BE2C (cell line): ENCODE results near the gene NCEH1.

Experiments used
- DNase-seq: peaks from one replicate; pipeline ENCODE4 v3.0.0-alpha.2; 2020
- H3K27me3 ChIP-seq: fragments of 250-450 bp; sonication (Bioruptor Pico); 2 replicates; pipeline ENCODE4 v1.5.1; 2020; ENCODE audit warnings: mild to moderate bottlenecking
- H3K36me3 ChIP-seq: fragments of 250-450 bp; sonication (Bioruptor Pico); 2 replicates; pipeline ENCODE4 v1.5.1; 2020; ENCODE audit warnings: mild to moderate bottlenecking
- H3K4me1 ChIP-seq: fragments of 250-450 bp; sonication (Bioruptor Pico); 2 replicates; pipeline ENCODE4 v1.5.1; 2020
- H3K4me3 ChIP-seq: 2 replicates; pipeline ENCODE4 v1.5.1; 2011; ENCODE audit warnings: low read depth, low read length
- H3K9me3 ChIP-seq: fragments of 250-450 bp; sonication (Bioruptor Pico); 2 replicates; pipeline ENCODE4 v1.5.1; 2020
- CTCF ChIP-seq: IDR thresholded peaks from 2 replicates; pipeline ENCODE4 v1.5.1; 2012; ENCODE audit warnings: mild to moderate bottlenecking, low read depth, low read length

Gene NCEH1

GRCh38 chr3:172659246-172660002 is 51.4 kb downstream of the NCEH1 start:
- no peak overlapping the region for H3K4me3 ChIP-seq

GRCh38 chr3:172658344-172659245 is 52.3 kb downstream of the NCEH1 start:
- Histone ChIP-seq H3K4me1 (no peaks in the 10 kb centered on the region), H3K27me3 (no peaks in the 10 kb centered on the region), H3K4me3 (no peak overlapping the region), H3K36me3 (no peaks in the 10 kb centered on the region), H3K9me3 (no peaks in the 10 kb centered on the region)
- TF ChIP-seq CTCF = no peak
- DNase-seq = no peak

More at GRCh38 chr3:172659246-172660002, 51.4 kb downstream of the NCEH1 start:
- H3K36me3 ChIP-seq = no peaks in the 10 kb centered on the region
- H3K4me1 ChIP-seq = no peaks in the 10 kb centered on the region
- no peaks in the 10 kb centered on the region for H3K9me3 ChIP-seq
- DNase-seq = no peak
- no peak for TF ChIP-seq CTCF
- H3K27me3 ChIP-seq = no peaks in the 10 kb centered on the region

GRCh38 chr3:172656602-172657001 is 54.3 kb downstream of the NCEH1 start:
- no peak overlapping the region for H3K4me3 ChIP-seq
- H3K4me1 ChIP-seq = no peaks in the 10 kb centered on the region
- TF ChIP-seq CTCF = no peak
- H3K9me3 ChIP-seq = no peaks in the 10 kb centered on the region
- H3K27me3 ChIP-seq = no peaks in the 10 kb centered on the region
- no peaks in the 10 kb centered on the region for H3K36me3 ChIP-seq
- no peak for DNase-seq

GRCh38 chr3:172655388-172655787 is 55.5 kb downstream of the NCEH1 start:
- no peaks in the 10 kb centered on the region for H3K27me3 ChIP-seq
- no peak for TF ChIP-seq CTCF
- no peak for DNase-seq
- H3K4me3 ChIP-seq = no peak overlapping the region
- no peaks in the 10 kb centered on the region for H3K9me3 ChIP-seq
- H3K36me3 ChIP-seq = no peaks in the 10 kb centered on the region
- H3K4me1 ChIP-seq = no peaks in the 10 kb centered on the region

GRCh38 chr3:172654470-172654869 is 56.4 kb downstream of the NCEH1 start:
- Histone ChIP-seq H3K4me1 (no peaks in the 10 kb centered on the region), H3K4me3 (no peak overlapping the region), H3K27me3 (no peaks in the 10 kb centered on the region), H3K36me3 (no peaks in the 10 kb centered on the region), H3K9me3 (no peaks in the 10 kb centered on the region)
- DNase-seq = no peak
- no peak for TF ChIP-seq CTCF
